Transverse colon (tissue), 3 donors: ENCODE data around the gene MAGI2.

Experiments
- CTCF ChIP-seq, 5 experiments: fragments of 200-600 bp in 3 of 5; fragments of 450-650 bp in 2 of 5; sonication (generic) in 3 of 5; IDR thresholded peaks; 1 replicate in 2 of 5; 2 replicates in 3 of 5; pipeline ENCODE4 v1.5.1; 2016 to 2017; ENCODE audit warnings: antibody characterized with exemption in 5 of 5, inconsistent platforms in 3 of 5, mild to moderate bottlenecking in 2 of 5, moderate library complexity in 1 of 5
- EP300 ChIP-seq: sonication (generic); formaldehyde crosslinking; IDR thresholded peaks from one replicate; pipeline ENCODE4 v1.6.1; 2017; ENCODE audit warnings: antibody characterized with exemption, low read depth
- POLR2A ChIP-seq: fragments of 450-650 bp; IDR thresholded peaks from one replicate; pipeline ENCODE4 v1.6.1; 2016; ENCODE audit warnings: antibody characterized with exemption, mild to moderate bottlenecking, moderate library complexity

GRCh38 chr7:78398081-78398480, 1055.4 kb downstream of the MAGI2 start:
- TF ChIP-seq POLR2A, result no peak
- no peak for TF ChIP-seq CTCF (IDR thresholded peaks at IDR 0.05)
- no peak for TF ChIP-seq EP300
